GM18519 (cell line): ENCODE results near the gene CCDC54.

Source experiments
- ATAC-seq: cut with Tn5 transposase; IDR thresholded peaks from one replicate; pipeline ENCODE4 v1.9.1; 2021; ENCODE audit warnings: mild to moderate bottlenecking, moderate library complexity; ENCODE audit not compliant: unreplicated experiment, low FRiP score

The CCDC54 gene

DNA sequence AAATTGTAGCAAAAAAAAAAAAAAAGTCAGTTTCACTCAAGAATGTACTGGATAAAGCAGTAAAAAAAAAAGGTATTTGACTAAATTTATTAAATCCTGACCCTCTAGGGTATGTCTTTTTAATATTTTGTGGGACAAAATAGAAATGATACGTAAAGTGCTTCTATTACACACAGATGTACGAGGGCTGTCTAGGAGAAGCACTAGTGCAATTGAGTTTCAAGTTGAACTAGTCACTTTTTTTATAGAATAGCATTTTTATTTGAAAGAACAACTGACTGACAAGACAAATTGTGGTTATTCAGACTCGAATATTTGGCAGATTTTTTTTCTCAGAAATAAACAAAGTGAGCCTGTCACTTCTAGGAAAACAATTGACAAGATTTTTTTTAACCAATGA is 49.0 kb downstream of the CCDC54 start:
- no peak for ATAC-seq
